Natural killer cell (primary cell): ENCODE measurements around the gene ARHGEF39. TPM values are rescaled to one million over a fixed set of nuclear protein-coding genes. Genes with fewer than 3 reads are reported as not detected.
A peak's percentile ranks its signal among the peaks of the same experiment; 100 is the strongest.

Experiments
- ATAC-seq, 3 donors: fragments of 150-1000 bp in 2 of 3; fragments of 200-7000 bp in 1 of 3; cut with Tn5 transposase; 1 replicate in 1 of 3; 2 replicates in 2 of 3; pipeline ENCODE4 v1.10.0; 2021; ENCODE audit warnings: mild to moderate bottlenecking in 2 of 3, moderate library complexity in 2 of 3
- DNase-seq, 2 donors: peaks; one replicate each; pipeline versions ENCODE4 v3.0.0 to v3.0.0-alpha.2; 2013 to 2021; ENCODE audit warnings: mixed read lengths in 1 of 2
- H3K27ac ChIP-seq: one replicate; pipeline ENCODE4 v1.5.1; 2013; ENCODE audit warnings: mild to moderate bottlenecking, low read length
- H3K27me3 ChIP-seq: one replicate; pipeline ENCODE4 v1.6.1; 2013; ENCODE audit warnings: low read length; ENCODE audit not compliant: control insufficient read depth, insufficient read depth
- H3K36me3 ChIP-seq: one replicate; pipeline ENCODE4 v1.6.1; 2013; ENCODE audit warnings: low read length; ENCODE audit not compliant: control insufficient read depth, insufficient read depth
- H3K4me1 ChIP-seq: one replicate; pipeline ENCODE4 v1.6.1; 2013; ENCODE audit warnings: low read length; ENCODE audit not compliant: control insufficient read depth, insufficient read depth
- H3K4me3 ChIP-seq: one replicate; pipeline ENCODE4 v1.5.1; 2013; ENCODE audit warnings: low read length
- H3K9me3 ChIP-seq: one replicate; pipeline ENCODE4 v1.6.1; 2013; ENCODE audit warnings: low read length; ENCODE audit not compliant: control insufficient read depth, insufficient read depth
- H3K27ac Mint-ChIP-seq, 2 donors: one replicate each; pipeline ENCODE4 v1.8.0; 2022; ENCODE audit warnings: mild to moderate bottlenecking in 2 of 2, mixed read lengths in 2 of 2, moderate library complexity in 1 of 2
- H3K27me3 Mint-ChIP-seq, 2 donors: one replicate each; pipeline ENCODE4 v1.8.0; 2022; ENCODE audit warnings: low read depth in 2 of 2, mixed read lengths in 2 of 2
- H3K36me3 Mint-ChIP-seq: one replicate; pipeline ENCODE4 v1.8.0; 2022; ENCODE audit warnings: mixed read lengths
- H3K4me1 Mint-ChIP-seq, 2 donors: one replicate each; pipeline ENCODE4 v1.8.0; 2022; ENCODE audit warnings: mixed read lengths in 2 of 2
- H3K4me3 Mint-ChIP-seq: one replicate; pipeline ENCODE4 v1.8.0; 2022; ENCODE audit warnings: mild to moderate bottlenecking, moderate library complexity, mixed read lengths
- H3K9me3 Mint-ChIP-seq, 2 donors: one replicate each; pipeline ENCODE4 v1.8.0; 2022; ENCODE audit warnings: mixed read lengths in 2 of 2
- CTCF ChIP-seq: fragments of 200-600 bp; IDR thresholded peaks from one replicate; pipeline ENCODE4 v1.8.0; 2022; ENCODE audit warnings: antibody characterized with exemption
- WGBS: methylation state at CpG from one replicate; pipeline ENCODE4 v1.1.7; 2013; ENCODE audit warnings: missing lambda C conversion rate; ENCODE audit not compliant: insufficient coverage; 5-methylcytosine and 5-hydroxymethylcytosine counted together
- intact Hi-C: fragments of 100-400 bp; cut with micrococcal nuclease; formaldehyde crosslinking; loops from one replicate; pipeline ENCODE4 v1.14.2; 2022
- total RNA-seq, 4 donors: library from RNA; stranded (reverse); fragments of 120-200 nt in 1 of 4; gene quantifications; one replicate each; pipeline versions ENCODE4 v1.2.3 to v1.2.4, GENCODE V29; 2013 to 2022

ARHGEF39 gene
- total RNA-seq, 3 donors from 2014 or later (not counting 1 experiment from before 2014, with no cell fraction given), result 1.3 to 3.2 (median 1.5) TPM

- Histone ChIP-seq H3K9me3 (no peaks in the 10 kb centered on the region), H3K27ac (peak overlapping the region; percentile 47), H3K36me3 (peaks cover 2% of the 10 kb centered on the region), H3K27me3 (no peaks in the 10 kb centered on the region), H3K4me3 (peak overlapping the region; percentile 78), H3K4me1 (peaks cover 17% of the 10 kb centered on the region)
- peak; percentile 19 to 56 for DNase-seq
- intact Hi-C loops, result no loop called here
- H3K27ac Mint-ChIP-seq, result peak overlapping the region; percentile 78 to 84
- ATAC-seq, result peak; percentile 61 to 68 (median 65)
- no peaks in the 10 kb centered on the region for H3K27me3 Mint-ChIP-seq
- no peaks in the 10 kb centered on the region for H3K36me3 Mint-ChIP-seq
- peak overlapping the region; percentile 90 for H3K4me3 Mint-ChIP-seq
- H3K9me3 Mint-ChIP-seq, result no peaks in the 10 kb centered on the region
- under 1% methylated on average over 61 of the region's 61 CpGs for WGBS
- no peak for TF ChIP-seq CTCF
- peaks cover 0 to 25% of the 10 kb centered on the region in 2 donors for H3K4me1 Mint-ChIP-seq
Measured at GRCh38 chr9:35690614-35691333, 25.8 kb upstream of the ARHGEF39 start.

GRCh38 chr9:35690294-35690613, 25.3 kb upstream of the ARHGEF39 start:
- H3K27ac Mint-ChIP-seq, result peak overlapping the region in 1 of 2 donors; percentile 84
- H3K36me3 ChIP-seq, result peaks cover under 1% of the 10 kb centered on the region
- H3K9me3 ChIP-seq, result no peaks in the 10 kb centered on the region
- DNase-seq (peak in 1 of 2 donors; percentile 33), ATAC-seq (peak in 2 of 3 donors; percentile 7 to 24)
- no peak for TF ChIP-seq CTCF
- no peaks in the 10 kb centered on the region for H3K9me3 Mint-ChIP-seq
- 3% methylated on average over 21 of the region's 21 CpGs for WGBS
- intact Hi-C loops, result no loop called here
- H3K27ac ChIP-seq, result no peak overlapping the region
- peak overlapping the region; percentile 84 for H3K4me3 Mint-ChIP-seq
- H3K36me3 Mint-ChIP-seq, result no peaks in the 10 kb centered on the region
- no peaks in the 10 kb centered on the region for H3K27me3 ChIP-seq
- H3K4me1 ChIP-seq, result peaks cover 17% of the 10 kb centered on the region
- H3K4me1 Mint-ChIP-seq, result peaks cover 0 to 25% of the 10 kb centered on the region in 2 donors
- H3K27me3 Mint-ChIP-seq, result no peaks in the 10 kb centered on the region
- peak overlapping the region; percentile 78 for H3K4me3 ChIP-seq

GRCh38 chr9:35689542-35690293, 24.7 kb upstream of the ARHGEF39 start, which contains the start of gene TPM2:
Gene TPM2 (minus strand): TSS chr9:35689925. CDS start chr9:35689817, 108 bp downstream.
- H3K4me3 ChIP-seq, result peak within 1 kb of the TSS; percentile 78
- Mint-ChIP-seq H3K4me3 (peak within 1 kb of the TSS; percentile 90), H3K36me3 (no peaks in the 10 kb centered on the region), H3K9me3 (no peaks in the 10 kb centered on the region), H3K27ac (peak within 1 kb of the TSS in 1 of 2 donors; percentile 84), H3K4me1 (peaks cover 0 to 25% of the 10 kb centered on the region in 2 donors), H3K27me3 (no peaks in the 10 kb centered on the region)
- peaks cover 17% of the 10 kb centered on the region for H3K4me1 ChIP-seq
- no peak for ATAC-seq
- intact Hi-C loops, result no loop called here
- DNase-seq, result no peak
- no peaks in the 10 kb centered on the region for H3K27me3 ChIP-seq
- H3K36me3 ChIP-seq, result peaks cover 4% of the 10 kb centered on the region
- 49% methylated on average over 61 of the region's 61 CpGs for WGBS
- TF ChIP-seq CTCF, result no peak
- peak within 1 kb of the TSS; percentile 47 for H3K27ac ChIP-seq
- H3K9me3 ChIP-seq, result no peaks in the 10 kb centered on the region
